HG03521 (cell line): Measurements from ENCODE around the gene SOWAHD.
A peak's percentile ranks its signal among the peaks of the same experiment; 100 is the strongest.
"Not testable (repeated sequence)": the region's sequence is repeated elsewhere in the genome, so short reads cannot be mapped to it uniquely, and the experiment has no call there.

Experiments used
- ATAC-seq: cut with Tn5 transposase; IDR thresholded peaks from one replicate; pipeline ENCODE4 v1.9.1; 2021; ENCODE audit warnings: mild to moderate bottlenecking, moderate library complexity; ENCODE audit not compliant: unreplicated experiment

The SOWAHD gene

DNA sequence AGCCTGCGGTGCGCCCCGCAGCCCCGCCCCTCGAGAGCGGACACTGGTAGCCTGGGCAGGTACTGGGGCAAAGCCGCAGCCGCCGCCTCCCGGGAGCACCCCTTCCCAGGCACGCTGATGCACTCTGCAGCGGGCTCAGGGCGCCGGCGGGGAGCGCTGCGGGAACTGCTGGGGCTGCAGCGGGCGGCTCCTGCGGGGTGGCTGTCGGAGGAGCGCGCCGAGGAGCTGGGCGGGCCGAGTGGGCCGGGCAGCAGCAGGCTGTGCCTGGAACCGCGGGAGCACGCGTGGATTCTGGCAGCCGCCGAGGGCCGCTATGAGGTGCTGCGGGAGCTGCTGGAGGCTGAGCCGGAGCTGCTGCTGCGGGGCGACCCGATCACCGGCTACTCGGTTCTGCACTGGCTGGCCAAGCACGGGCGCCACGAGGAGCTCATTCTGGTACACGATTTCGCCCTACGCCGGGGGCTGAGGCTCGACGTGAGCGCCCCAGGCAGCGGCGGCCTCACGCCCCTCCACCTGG lies 401 bp downstream of the SOWAHD start:
- no peak for ATAC-seq

- no peak for ATAC-seq
Measured at GRCh38 chrX:119759248-119759766, 919 bp downstream of the SOWAHD start.

GRCh38 chrX:119760026-119760877 lies 1.9 kb downstream of the SOWAHD start:
- ATAC-seq, result no peak

DNA sequence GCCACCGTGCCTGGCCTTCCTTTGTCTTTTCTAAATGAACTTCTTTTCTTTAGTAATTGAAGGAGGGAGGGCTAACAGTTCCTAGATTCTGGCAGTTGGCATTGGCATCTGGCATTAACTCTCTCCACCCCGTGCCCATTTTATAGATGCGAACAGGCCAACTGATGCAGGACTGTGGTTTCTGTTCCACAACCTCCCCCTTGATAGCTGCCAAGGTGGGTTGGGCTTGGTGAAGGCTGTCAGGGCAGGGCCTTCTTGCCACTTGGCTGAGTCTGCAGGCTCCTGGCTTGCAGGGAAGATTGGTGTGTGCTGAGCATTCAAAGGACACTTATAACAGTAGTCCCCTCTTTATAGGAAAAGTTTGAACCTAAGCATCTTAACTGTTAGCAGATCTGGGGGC lies 4.3 kb downstream of the SOWAHD start:
- no peak for ATAC-seq

DNA sequence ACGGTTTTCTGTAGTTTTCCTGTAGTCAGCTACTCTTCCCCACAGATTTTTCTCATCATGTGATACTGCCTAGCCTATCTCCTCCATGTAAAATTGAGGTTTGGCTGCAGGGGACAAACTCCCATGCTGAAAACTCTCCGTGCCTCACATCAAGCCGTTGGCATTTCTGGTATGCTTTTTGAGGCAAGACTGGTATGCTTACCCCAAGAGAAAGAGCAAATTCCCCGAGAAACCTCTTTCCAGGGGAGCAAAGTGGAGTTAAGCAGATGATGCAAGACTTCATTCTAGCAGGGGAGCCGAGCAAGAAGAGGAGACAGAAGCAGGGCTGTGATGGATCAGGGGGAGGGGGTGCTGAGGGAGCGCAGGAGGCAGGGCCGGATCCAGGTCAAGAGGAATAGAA lies 4.8 kb downstream of the SOWAHD start:
- no peak for ATAC-seq

DNA sequence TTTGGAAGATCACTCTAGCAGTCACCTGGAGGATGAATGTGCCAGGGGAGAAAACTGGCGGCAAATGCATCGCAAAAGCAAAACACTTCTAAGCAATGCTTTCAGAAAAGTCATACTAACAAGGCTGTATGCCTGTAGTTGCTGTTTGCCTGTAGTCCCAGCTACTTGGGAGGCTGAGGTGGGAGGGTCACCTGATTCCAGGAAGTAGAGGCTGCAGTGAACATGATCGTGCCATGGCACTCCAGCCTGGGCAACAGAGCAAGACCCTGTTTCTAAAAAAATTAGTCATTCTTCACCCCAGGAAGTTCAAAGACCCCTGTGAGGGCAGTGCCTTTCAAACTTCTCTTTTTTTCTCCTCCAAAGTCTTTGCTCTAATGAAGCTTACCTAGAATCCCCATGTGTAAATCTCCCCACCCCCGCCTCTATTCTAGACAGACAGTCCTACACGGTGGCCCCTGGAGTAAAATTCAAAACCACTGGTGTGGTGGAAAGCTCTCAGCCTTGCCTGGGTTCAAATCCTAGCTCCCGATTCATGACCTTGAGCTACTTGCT lies 5.5 kb downstream of the SOWAHD start:
- ATAC-seq, result no peak

GRCh38 chrX:119768436-119768835 lies 10.0 kb downstream of the SOWAHD start:
- not testable (repeated sequence) for ATAC-seq

DNA sequence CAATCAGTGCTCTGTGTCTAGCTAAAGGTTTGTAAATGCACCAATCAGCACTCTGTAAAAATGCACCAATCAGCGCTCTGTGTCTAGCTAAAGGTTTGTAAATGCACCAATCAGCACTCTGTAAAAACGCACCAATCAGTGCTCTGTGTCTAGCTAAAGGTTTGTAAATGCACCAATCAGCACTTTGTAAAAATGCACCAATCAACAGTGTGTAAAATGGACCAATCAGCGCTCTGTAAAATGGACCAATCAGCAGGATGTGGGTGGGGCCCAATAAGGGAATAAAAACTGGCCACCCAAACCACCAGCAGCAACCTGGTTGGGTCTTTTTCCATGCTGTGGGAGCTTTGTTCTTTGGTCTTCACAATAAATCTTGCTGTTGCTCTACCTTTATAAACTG lies 11.0 kb downstream of the SOWAHD start:
- ATAC-seq, result not testable (repeated sequence)

GRCh38 chrX:119775517-119776238 lies 17.3 kb downstream of the SOWAHD start:
- ATAC-seq, result no peak

DNA sequence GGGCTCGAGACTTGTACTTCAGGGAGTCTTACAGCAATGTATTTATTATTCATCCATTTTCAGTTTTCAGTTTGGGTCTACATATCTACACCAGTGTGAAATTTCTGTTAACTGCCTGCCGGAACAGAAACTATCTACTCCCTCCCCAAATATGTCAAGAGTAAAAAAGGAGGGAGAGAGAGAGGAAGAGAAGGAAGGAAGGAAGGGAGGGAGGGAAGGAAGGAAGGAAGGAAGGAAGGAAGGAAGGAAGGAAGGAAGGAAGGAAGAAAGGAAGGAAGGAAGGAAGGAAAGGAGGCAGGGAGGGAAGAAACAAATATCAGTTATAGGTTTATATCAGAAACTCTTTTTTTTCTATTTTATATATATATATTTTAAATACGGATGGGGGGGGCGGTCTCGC lies 20.4 kb downstream of the SOWAHD start:
- no peak for ATAC-seq

GRCh38 chrX:119783026-119783425 lies 24.6 kb downstream of the SOWAHD start:
- no peak for ATAC-seq

DNA sequence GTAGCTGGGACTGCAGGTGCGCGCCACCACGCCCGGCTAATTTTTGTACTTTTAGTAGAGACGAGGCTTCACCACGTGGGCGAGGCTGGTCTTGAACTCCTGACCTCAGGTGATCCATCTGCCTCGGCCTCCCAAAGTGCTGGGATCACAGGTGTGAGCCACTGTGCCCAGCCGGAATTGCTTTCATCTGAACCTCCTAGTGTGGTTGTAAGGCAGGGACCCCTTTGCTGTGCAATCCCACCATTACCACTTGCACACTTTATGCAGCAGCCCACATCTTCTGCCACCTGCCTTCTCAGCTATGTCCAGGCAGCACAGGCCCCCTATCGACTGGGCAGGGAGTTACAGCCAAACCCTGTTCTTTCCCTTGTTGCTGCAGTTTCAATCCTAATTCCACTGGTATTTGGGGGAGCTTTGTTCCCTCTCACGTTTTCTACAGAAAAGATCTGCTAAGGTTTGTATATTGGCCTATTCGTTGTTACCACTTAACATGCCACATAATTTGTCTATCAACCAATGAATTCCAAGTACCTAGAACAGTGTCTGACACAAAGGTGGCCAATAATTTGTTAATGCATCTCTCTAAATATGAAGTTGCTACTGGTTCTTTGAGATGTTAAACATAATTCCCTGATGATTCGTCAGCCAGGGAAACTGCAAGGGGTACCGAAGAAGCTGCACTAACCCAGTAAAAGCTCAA lies 26.5 kb downstream of the SOWAHD start:
- no peak for ATAC-seq

- ATAC-seq, result peak; percentile 14
Measured at GRCh38 chrX:119790977-119791436, 32.6 kb downstream of the SOWAHD start.

DNA sequence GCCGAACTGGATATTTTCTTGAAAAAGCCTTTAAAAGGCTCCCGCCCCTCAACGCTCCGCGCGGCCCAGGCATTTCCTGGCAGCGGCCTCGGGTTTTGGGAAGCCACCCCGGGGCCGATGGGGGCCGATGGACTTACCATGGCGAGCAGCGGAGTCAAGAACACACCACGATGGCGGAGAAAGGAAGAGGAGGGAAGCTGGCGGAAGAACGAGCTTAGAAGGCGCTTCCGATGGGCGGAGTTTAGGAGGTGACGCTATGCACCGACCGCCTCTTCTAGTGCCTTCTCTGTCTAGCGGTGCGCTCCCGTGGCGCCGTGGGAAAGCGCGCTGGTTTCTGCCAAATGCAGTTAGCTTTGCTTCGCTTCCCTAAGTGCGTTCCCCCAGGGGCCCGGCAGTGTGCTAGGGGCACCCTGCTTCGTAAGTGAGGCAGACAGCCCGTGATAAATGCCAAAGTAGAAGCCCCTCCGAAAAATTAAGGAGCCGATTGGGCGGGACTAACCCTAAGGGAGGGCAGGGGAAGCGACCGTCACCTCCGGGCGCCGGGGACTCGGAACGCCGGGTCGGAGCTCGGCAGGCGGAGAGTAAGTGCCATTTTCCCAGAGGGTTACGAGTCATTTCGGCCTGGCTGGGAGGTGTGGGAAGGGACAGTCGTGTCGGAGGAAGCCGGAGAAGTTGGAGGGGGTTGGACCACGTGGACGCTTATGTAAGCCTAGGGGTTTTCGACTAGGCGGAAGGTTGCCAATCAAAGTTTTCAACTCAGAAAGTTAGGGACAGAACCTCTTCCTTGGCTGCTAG lies 33.2 kb downstream of the SOWAHD start, which contains the start of gene RPL39:
TSS of gene RPL39 (minus strand) at position 194 of the 795 bp plus-strand sequence. CDS start at position 140, 54 bp downstream.
- peak; percentile 89 for ATAC-seq

GRCh38 chrX:119801253-119802221 lies 43.1 kb downstream of the SOWAHD start:
- no peak for ATAC-seq

DNA sequence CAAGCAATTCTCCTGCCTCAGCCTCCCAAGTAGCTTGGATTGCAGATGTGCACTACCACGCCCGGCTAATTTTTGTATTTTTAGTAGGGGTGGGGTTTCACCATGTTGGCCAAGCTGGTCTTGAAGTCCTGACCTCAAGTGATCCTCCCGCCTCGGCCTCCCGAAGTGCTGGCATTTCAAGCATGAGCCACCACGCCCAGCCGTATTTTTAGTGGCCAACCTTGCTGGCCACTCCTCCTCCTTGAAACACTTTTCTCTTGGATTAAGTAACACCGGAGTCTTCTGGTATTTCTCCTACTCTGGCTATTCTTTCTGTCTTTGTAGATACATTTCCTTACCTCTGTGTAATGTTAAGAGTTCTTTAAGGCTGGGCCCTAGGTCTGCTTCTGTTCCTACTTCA lies 44.2 kb downstream of the SOWAHD start:
- ATAC-seq, result no peak

- not testable (repeated sequence) for ATAC-seq
Measured at GRCh38 chrX:119808461-119808860, 50.1 kb downstream of the SOWAHD start.

- ATAC-seq, result no peak
Measured at GRCh38 chrX:119809185-119809666, 50.8 kb downstream of the SOWAHD start.
